Transverse colon (tissue), 4 donors: ENCODE results near the gene S100A5.

ENCODE experiments used
- POLR2A ChIP-seq: fragments of 450-650 bp; IDR thresholded peaks from one replicate; pipeline ENCODE4 v1.6.1; 2016; ENCODE audit warnings: antibody characterized with exemption, mild to moderate bottlenecking, moderate library complexity
- POLR2AphosphoS5 ChIP-seq, 3 donors: sonication (generic); formaldehyde crosslinking; IDR thresholded peaks; one replicate each; pipeline ENCODE4 v1.6.1; 2016; ENCODE audit warnings: antibody characterized with exemption in 3 of 3
- TF ChIP-seq, protein P1 (sequence below), 5 experiments: fragments of 200-600 bp in 3 of 5; fragments of 450-650 bp in 2 of 5; sonication (generic) in 3 of 5; IDR thresholded peaks; 1 replicate in 2 of 5; 2 replicates in 3 of 5; pipeline ENCODE4 v1.5.1; 2016 to 2017; ENCODE audit warnings: antibody characterized with exemption in 5 of 5, inconsistent platforms in 3 of 5, mild to moderate bottlenecking in 2 of 5, moderate library complexity in 1 of 5

DNA sequence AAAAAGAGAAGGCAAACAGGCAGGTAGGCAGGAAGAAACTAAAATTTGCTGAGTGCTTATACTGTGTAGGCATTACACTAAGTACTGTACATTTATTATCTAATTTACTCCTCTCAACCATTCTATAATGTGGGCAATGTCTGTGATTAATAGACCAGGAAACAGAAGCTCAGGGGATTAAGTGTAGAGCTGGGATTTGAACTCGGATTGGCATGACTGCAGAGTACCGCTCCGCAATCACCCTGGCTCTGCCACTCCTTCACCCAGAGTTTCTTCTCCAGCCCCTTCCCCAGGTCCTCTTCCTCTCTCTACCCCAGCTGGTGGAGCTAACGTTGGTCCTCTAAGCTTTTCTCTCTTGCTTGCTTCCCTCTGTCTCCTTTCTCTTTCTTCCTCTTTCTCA lies 36.4 kb upstream of the S100A5 start:
- TF ChIP-seq POLR2AphosphoS5 (IDR thresholded peaks at IDR 0.05) (no peak), POLR2A (no peak)
- TF ChIP-seq, protein P1, sequence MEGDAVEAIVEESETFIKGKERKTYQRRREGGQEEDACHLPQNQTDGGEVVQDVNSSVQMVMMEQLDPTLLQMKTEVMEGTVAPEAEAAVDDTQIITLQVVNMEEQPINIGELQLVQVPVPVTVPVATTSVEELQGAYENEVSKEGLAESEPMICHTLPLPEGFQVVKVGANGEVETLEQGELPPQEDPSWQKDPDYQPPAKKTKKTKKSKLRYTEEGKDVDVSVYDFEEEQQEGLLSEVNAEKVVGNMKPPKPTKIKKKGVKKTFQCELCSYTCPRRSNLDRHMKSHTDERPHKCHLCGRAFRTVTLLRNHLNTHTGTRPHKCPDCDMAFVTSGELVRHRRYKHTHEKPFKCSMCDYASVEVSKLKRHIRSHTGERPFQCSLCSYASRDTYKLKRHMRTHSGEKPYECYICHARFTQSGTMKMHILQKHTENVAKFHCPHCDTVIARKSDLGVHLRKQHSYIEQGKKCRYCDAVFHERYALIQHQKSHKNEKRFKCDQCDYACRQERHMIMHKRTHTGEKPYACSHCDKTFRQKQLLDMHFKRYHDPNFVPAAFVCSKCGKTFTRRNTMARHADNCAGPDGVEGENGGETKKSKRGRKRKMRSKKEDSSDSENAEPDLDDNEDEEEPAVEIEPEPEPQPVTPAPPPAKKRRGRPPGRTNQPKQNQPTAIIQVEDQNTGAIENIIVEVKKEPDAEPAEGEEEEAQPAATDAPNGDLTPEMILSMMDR (IDR thresholded peaks at IDR 0.05) = no peak
